T-helper 1 cell (primary cell): ENCODE data around the gene NF2.

Experiments used
- DNase-seq, 5 donors: peaks; one replicate each; pipeline ENCODE4 v3.0.0-alpha.2; 2012 to 2020

The NF2 gene

DNA sequence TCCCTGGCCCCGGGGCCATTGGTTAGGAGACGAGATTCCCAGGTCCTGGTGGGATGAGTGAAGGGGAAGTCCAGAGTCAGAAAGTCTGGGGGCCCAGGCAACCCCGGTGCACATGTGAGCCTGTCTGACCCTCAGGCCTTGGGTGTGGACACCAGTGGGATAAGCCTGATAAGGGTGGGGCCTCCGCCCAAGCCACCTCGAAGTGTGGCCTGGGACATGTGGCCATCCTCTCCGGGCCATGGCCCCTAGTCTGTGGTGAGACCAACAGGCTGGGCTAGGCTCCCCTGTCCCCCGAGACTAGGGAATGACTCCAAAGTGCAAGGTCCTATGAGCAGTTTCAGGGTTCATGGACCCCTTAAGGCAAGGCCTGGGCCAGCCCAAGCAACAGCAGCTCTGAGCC is 122.7 kb downstream of the NF2 start:
- no peak for DNase-seq

DNA sequence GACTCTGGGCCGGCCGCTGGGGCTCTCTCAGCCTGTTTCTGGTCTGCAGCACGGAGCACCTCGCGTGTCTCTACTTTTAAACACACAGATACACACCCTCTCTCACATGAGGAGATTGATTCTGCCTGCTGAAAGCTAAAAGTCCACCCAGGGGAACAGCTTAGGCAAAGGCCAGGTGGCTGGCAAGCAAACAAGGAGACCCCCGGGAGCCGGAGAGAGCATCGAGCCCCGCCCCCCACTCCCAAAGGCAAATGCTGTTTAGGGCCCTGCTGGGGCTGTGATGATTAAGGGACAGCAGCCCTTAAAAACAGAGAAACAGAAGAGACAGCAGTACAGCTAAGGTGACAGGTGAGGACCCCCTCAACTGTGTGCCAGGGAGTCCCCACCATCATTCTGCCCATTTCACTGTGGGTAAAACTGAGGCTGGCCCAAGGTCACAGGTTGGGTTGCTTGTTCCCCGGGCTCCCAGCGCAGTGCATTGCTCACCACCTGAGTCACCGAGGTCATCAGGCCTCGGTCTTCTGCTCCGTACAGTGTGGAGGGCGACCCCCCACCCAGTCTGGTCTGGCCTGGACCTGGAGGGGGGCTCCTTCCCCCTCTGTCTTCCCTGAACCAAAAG is 123.2 kb downstream of the NF2 start:
- no peak for DNase-seq

DNA sequence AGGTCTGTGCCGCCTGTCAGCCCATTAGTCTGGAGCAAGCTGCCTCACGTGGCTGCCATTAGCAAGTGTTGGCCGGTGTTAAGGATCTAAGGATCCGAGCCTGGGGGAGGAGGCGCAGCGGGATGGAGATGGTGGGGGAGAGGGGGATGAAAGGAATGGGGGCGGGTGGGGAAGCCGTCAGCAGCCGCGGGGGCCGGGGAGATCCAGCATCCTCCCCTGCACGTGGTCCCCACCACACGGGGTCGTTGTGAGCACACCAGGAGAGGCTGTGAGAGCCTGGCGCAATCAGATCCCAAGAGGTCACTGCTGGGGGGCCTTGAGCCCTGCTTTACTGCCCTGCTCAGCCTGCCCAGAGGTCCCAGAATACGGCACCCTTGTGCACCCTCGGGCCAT is 123.7 kb downstream of the NF2 start:
- no peak for DNase-seq

DNA sequence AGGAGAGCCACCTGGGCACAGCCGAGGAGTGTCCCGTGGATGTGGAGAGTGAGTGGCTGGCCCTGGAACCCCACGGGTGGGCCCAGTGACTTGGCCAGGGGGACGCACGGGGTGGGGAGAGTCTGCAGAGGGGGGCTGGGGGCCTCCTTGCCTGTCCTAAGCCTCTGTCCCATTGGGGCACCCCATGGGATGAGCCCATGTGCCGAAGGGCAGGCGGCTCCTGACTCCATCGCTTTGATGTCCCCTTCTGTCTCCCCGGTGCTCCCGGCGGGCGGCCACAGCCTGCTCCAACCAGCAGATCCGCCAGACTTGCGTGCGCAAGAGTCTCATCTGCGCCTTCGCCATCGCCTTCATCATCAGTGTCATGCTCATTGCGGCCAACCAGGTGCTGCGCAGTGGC is 125.7 kb downstream of the NF2 start:
- no peak for DNase-seq

DNA sequence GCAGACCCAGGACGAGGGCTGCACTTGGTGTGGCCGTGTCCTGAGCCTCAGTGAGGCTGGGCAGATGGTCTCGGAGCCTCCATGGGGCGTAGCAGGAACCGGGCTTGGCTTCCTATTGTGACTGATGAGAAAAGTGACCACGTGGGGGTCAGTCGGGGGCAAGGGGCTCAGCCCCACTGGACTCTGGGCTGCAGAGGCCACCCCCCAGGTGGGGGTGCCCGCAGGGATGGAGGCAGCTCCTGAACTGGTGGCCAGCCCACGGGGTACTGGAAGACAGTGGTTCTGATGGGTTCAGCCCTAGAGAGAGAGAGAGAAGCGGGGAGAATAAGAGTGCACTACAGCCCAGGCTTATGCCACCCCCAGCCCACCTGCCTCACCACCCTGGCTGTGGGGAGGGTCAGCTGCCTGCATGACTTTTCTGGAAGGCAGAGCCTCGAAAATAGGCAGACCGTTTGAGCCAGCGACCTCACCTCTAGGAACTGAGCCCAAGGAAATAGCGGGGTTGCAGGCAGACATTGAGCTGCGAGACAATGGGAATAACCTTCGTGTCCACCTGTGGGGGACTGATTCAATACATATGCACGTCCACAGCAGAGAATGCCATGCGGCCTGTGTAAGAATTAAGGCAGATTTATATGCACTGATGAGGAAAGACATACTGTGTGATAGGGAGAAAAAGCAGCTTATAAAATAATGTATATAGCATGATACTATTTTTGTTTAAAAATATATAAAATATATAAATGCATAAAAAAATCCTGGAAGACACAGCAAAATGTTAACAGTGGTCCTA is 127.8 kb downstream of the NF2 start:
- no peak for DNase-seq

DNA sequence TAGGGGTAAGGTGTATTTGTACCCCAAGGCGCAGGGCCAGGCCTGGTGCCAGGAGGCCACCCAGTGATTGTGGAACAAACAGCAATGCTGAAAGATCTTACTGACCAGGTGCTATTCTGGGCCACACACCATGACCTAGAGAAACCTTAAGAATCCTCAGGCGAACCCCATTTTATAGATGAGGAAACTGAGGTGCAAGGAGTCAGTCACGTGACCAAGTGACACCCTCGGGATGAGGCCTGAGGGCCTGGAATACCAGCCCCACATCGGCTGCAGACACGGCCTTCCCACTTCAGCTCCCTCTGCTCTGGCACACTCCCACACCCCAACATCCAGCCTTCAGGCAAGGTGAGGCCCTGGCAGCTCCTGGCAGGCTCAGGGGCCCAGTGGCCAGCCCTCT is 129.4 kb downstream of the NF2 start:
- no peak for DNase-seq

DNA sequence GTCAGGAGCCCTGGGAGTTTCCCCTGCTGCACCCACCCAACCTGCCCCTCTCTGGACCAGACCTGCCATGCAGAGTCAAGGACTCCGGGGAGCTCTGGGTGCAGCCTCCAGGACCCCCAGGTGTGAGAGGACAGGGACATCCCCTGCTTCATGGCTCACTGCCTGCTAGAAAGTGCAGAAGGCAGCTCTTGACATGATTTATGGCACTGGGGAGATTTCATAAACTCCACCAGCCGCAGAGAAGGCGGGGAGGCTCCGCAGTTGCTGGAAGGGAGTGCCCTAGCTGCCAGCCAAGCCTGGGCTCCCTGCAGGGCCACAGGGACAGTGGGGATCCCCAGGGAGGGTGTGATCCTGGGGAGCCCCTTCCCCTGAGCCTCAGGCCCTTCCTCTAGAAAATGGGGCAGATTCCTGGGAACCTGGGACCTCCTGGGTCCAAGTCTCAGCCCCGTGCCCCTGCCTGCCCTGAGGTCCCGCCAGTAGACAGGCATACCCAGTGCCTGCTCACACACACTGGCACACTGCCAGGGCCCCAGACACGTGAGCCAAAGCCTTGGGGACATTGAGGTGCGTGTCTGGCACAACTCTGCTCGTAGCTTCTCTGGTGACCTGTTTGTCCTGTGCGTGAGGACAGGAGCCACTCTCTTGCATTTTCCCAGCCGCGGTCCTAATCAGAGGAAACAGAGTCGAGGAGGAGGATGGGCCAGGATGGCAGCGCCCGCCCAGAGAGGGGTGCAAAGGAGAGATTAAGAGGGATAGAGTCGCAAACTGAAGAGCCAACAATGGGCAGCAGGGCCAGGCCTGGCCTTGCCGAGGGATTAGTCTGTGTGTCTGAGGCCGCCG is 130.1 kb downstream of the NF2 start:
- no peak for DNase-seq

DNA sequence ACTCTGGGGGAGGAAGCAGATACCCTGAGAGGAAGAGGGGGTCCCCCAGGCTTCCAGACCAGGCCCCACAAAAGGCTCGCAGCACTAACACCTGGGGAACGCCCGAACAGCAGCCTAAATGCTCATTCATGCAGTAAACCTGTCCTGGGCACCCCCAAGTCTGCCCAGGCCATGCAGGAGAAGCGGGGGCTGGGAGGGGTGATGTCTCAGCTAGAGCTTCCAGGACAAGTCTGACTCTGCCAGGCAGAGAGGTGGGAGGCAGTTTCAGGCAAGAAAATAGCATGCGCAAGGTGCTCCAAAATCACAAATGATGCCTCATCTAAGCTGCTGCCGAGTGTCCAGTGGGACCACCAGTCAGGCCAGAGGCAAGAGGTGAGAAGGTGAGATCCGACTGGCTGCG is 131.0 kb downstream of the NF2 start:
- no peak for DNase-seq

DNA sequence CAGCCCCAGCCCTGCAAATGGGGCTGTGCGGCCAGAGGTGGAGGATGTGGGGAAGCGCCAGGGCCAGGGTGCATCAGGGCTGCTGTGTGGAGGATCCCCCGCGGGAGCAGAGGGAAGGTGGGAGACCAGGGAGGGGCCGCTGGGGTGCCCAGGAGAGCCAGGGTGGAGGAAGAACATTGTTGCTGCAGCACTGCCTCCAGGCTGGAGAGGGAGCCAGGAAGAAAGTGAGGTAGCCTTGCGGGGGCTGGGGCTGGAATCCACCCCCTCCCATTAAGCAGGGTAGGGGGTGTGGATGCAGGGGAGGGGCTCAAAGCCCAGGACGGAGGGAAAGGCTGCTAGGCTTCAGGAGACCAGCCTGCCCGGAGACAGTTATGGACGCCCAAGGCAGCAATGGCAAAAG is 131.4 kb downstream of the NF2 start:
- no peak for DNase-seq

DNA sequence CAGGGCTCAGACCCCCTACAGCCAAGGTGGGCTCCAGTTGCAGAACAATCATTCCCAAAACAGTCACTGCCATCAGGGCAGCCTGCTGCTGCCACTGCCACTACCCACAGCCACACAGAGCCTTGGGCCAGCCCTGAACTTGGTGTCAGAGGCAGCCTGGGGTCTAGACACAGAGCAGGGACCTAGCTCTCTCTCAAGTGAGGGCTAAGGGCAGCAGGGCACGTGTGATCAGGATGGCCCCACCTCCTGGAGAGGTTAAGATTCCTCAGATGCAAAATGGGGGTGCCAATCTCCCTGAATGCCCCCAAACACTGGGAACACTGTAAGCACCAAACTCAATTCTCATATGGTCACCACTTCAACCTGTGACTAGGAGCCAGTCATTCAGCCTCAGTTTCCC is 132.0 kb downstream of the NF2 start:
- DNase-seq = no peak

DNA sequence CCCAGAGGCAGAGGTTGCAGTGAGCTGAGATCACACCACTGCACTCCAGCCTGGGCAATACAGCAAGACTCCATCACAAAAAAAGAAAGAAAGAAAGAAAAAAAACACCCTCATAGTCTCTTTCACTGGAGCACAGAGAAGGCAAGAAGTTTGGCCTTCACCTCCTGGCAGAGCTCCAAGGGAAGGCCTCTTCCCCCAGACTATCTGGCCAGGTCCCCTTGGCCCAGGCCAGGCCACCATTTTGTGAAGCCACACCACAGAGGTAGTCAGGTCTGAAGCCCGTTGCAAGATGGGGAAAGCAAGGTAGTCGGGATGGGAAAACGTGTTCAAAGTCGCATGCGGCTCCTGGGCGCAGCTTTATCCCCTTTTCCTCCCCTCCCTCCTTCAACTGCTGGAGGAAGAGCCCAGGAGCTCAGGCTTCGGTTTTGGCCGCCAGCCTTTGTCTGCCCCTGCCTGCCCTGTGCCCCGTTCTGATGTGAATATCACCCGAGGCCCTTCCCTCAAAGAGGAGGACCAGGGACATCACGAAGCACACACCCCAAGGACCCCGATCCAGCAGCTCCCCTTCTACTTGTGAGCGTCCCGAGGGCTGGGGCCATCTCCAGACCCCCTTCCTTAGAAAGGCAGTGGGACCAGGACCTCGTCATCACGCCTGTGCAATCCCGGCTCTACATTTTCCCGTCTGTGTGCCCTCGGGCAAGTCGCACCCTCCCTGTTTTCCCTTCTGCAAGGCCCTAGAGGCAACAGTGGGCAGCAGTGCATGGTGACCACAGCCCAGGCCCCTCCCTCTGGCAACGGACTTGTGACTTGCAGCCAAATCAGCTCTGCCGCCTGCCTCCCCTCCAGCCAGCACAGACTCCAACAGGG is 134.1 kb downstream of the NF2 start:
- no peak for DNase-seq

DNA sequence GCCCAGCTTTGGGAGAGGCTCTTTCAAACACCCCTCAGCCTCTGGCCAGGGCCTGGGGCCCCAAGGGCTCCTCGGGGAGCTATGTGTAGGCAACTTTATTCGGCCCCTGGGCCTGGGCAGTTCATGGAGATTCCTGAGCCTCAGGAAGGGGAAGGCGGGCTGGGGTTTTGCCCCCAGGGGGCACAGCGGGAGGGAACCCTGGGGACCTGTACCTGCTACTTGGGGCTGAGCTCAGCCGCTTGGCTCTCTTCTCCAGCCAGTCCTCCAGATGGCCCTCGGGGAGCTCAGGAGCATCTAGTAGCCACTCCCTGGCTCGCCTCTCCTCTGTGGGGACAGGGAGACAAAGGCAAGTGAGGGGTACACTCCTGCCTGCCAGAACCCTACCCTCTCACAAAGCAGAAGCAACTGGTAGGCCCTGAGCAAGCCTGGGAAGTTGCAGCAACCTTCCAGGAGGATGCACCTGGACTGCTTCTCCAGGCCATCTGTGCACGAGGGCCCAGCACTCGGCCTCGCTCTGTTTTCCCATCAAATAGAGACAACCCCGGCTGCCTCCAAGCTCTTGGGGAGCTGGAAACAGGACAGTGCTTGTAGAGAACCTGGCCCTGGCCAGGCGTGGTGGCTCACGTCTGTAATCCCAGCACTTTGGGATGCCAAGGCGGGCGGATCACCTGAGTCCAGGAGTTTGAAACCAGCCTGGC is 134.8 kb downstream of the NF2 start:
- no peak for DNase-seq

DNA sequence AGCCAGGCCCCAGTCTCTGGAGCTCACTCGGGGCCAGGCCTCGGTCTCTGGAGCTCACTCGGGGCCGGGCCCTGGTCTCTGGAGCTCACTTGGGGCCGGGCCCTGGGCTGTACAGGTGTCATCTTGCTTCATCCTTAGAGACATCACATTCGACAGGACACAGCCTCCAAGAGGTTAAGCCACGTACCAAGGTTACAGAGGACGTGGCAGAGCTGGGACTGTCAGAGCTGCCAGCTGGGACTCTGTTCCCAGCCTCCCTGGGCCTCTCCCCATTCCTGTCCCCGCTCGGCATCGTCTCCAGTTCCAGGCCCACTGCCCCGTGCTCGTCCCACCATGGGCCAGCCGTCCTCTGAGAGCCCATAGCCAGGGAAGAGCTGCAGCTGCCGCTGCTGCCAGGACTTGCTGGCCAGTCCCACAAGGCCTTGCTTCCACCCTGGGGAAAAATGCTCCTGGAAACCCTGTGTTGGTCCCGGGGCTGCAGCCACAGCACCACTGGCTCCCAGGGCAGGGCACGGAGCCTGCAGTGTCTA is 136.0 kb downstream of the NF2 start:
- no peak for DNase-seq

DNA sequence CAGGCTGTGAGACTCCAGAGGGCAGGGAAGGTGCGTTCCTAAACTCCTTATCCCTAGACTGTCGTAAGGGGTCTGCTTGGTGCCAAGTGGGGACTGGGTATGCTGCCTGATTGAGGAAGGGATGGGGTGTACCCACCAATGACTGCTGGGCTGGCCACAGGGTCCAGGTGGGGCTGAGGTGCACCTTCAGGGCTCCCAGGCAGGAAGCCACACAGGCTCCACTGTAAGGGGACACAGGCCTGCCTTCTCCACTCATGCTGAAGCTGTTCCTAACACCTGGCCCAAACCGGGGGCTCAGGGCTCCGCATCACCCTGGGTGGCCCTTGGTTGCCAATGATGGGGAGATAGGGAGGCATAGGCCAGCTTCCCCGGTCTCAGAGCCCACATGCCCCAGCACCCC is 136.8 kb downstream of the NF2 start:
- DNase-seq = no peak

DNA sequence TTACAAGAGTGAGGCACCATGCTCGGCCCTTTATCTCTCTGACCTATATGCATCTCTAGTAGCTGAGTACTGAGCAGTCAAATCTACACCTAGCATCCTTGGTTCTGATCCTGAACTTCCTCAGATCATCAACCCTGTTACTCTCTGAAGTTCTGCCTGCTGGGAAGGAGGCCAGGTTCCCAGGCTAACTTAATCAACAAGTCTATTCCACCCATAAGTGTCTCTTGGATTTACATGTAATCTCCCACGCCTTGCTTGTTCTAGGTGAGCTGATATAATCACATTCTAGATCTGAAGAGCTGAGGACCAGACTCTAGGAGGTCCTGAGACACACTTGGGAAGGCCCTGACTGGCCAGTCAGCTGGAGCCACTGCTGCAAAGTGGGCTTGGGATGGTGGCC is 138.5 kb downstream of the NF2 start:
- no peak for DNase-seq

DNA sequence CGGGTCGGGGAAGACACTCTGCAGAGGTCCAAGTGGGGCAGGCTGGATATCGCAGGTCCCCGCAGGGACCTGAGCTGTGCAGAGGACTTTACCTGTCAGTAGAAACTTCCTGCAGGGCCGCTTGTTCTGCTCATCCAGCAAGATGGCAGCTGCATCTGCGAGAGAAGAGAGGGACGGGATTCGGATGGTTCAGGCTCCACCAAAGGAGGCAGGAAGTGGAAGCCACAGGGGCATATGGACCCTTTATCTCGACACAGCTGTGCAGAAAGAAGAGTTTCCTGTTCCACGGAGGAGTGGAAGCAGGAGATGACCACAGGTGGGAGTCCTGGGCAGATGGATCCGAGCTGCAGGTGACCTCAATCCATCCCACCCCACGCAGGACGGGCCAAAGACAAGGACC is 138.9 kb downstream of the NF2 start:
- no peak for DNase-seq

DNA sequence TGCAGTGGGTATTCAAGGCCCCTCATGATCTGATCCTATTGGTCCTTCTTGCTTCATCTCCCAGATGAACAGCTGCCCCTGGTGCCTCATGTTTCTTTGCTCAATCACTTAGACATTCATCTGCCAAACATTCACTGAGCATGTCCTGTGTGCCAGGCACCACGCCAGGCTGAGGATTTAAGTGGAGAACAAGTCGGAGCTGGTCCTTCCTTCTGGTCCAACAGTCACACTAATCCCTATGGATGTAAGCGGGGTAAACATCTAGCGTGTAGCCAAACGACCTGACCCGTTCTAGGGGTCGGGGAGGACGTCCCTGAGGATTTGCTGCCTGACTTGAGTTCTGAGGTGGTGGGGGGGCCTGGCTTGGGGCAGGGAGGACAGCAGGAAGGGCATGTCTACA is 141.5 kb downstream of the NF2 start:
- no peak for DNase-seq

DNA sequence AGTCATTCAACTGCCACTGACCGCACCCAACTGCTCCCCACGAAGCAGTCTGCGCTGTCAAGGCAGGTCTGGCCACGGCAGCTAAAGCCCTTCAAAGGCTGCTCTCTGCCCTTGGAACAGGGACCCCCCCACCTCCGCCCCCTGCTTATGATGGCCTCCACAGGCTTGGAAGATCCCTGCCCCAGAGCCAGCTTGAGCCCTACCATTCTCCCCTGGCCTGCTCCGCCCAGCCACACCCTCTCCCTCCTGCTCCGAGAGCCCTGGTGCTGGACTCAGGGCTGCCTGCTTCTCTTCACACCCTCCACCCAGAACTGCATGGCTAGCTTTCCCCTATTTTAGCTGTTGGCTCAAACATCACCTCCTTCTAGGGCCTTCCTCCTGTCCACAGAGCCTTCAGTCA is 144.4 kb downstream of the NF2 start:
- no peak for DNase-seq
